ENCODE data around the gene STPG4. TPM values are rescaled to one million over a fixed set of nuclear protein-coding genes. Genes with fewer than 3 reads are reported as not detected.

Gene STPG4
- under 1 TPM in 1 of 2 donors, not detected in 1; 0.29 TPM for total RNA-seq

GRCh38 chr2:47155091-47155876, at the start of gene STPG4:
TSS of gene STPG4 (minus strand) at chr2:47155308. CDS start at chr2:47155251, 57 bp downstream.
- ATAC-seq = peak; percentile 74 to 75
- DNase-seq (ENCODE audit: low spot score) = no peak
- no peaks in the 10 kb centered on the region for H3K9me3 Mint-ChIP-seq
- H3K27me3 Mint-ChIP-seq = no peaks in the 10 kb centered on the region
- H3K4me1 Mint-ChIP-seq (ENCODE audit: low read depth in 2 of 2) = peaks cover 24 to 35% of the 10 kb centered on the region in 2 donors
- H3K4me3 Mint-ChIP-seq = peak within 1 kb of the TSS; percentile 38
- H3K27ac Mint-ChIP-seq = peak within 1 kb of the TSS; percentile 9 to 65
- H3K36me3 Mint-ChIP-seq = peaks cover 19% of the 10 kb centered on the region

- Mint-ChIP-seq H3K36me3 (no peaks in the 10 kb centered on the region), H3K9me3 (no peaks in the 10 kb centered on the region), H3K4me3 (no peak overlapping the region), H3K27me3 (peaks cover 25 to 47% of the 10 kb centered on the region in 2 donors), H3K27ac (no peak overlapping the region), H3K4me1 (ENCODE audit: low read depth in 2 of 2) (no peaks in the 10 kb centered on the region)
- no peak for DNase-seq (ENCODE audit: low spot score)
- ATAC-seq = no peak
These were observed 49.6 kb upstream of the STPG4 start for GRCh38 chr2:47204691-47205090.

- no peaks in the 10 kb centered on the region for H3K4me1 Mint-ChIP-seq (ENCODE audit: low read depth in 2 of 2)
- H3K9me3 Mint-ChIP-seq = no peaks in the 10 kb centered on the region
- no peak overlapping the region for H3K4me3 Mint-ChIP-seq
- no peaks in the 10 kb centered on the region for H3K36me3 Mint-ChIP-seq
- peaks cover 24 to 51% of the 10 kb centered on the region in 2 donors for H3K27me3 Mint-ChIP-seq
- H3K27ac Mint-ChIP-seq = no peak overlapping the region
- DNase-seq (ENCODE audit: low spot score) (no peak), ATAC-seq (no peak)
These were observed 48.9 kb upstream of the STPG4 start for GRCh38 chr2:47203995-47204394.

GRCh38 chr2:47201224-47201623, 46.1 kb upstream of the STPG4 start:
- no peaks in the 10 kb centered on the region for H3K4me1 Mint-ChIP-seq (ENCODE audit: low read depth in 2 of 2)
- H3K27ac Mint-ChIP-seq = no peak overlapping the region
- DNase-seq (ENCODE audit: low spot score) (no peak), ATAC-seq (no peak)
- no peaks in the 10 kb centered on the region for H3K9me3 Mint-ChIP-seq
- peaks cover 18 to 43% of the 10 kb centered on the region in 2 donors for H3K27me3 Mint-ChIP-seq
- no peaks in the 10 kb centered on the region for H3K36me3 Mint-ChIP-seq
- H3K4me3 Mint-ChIP-seq = no peak overlapping the region

- Mint-ChIP-seq H3K9me3 (no peaks in the 10 kb centered on the region), H3K27ac (no peak overlapping the region), H3K27me3 (peaks cover 13 to 40% of the 10 kb centered on the region in 2 donors), H3K4me1 (ENCODE audit: low read depth in 2 of 2) (no peaks in the 10 kb centered on the region), H3K36me3 (no peaks in the 10 kb centered on the region), H3K4me3 (no peak overlapping the region)
- ATAC-seq (no peak), DNase-seq (ENCODE audit: low spot score) (no peak)
These were observed 43.9 kb upstream of the STPG4 start for GRCh38 chr2:47198985-47199451.

- Mint-ChIP-seq H3K27ac (no peak overlapping the region), H3K36me3 (no peaks in the 10 kb centered on the region), H3K4me1 (ENCODE audit: low read depth in 2 of 2) (no peaks in the 10 kb centered on the region), H3K4me3 (no peak overlapping the region), H3K27me3 (peaks cover 10 to 30% of the 10 kb centered on the region in 2 donors), H3K9me3 (no peaks in the 10 kb centered on the region)
- DNase-seq (ENCODE audit: low spot score) = no peak
- no peak for ATAC-seq
These were observed 41.4 kb upstream of the STPG4 start for GRCh38 chr2:47196499-47196898.

GRCh38 chr2:47196046-47196445, 40.9 kb upstream of the STPG4 start:
- Mint-ChIP-seq H3K4me3 (no peak overlapping the region), H3K27ac (no peak overlapping the region), H3K4me1 (ENCODE audit: low read depth in 2 of 2) (no peaks in the 10 kb centered on the region), H3K27me3 (peaks cover 9 to 28% of the 10 kb centered on the region in 2 donors), H3K36me3 (no peaks in the 10 kb centered on the region), H3K9me3 (no peaks in the 10 kb centered on the region)
- no peak for ATAC-seq
- DNase-seq (ENCODE audit: low spot score) = no peak

GRCh38 chr2:47195148-47195547, 40.0 kb upstream of the STPG4 start:
- ATAC-seq = no peak
- no peaks in the 10 kb centered on the region for H3K36me3 Mint-ChIP-seq
- no peaks in the 10 kb centered on the region for H3K4me1 Mint-ChIP-seq (ENCODE audit: low read depth in 2 of 2)

GRCh38 chr2:47194410-47194809, 39.3 kb upstream of the STPG4 start:
- DNase-seq (ENCODE audit: low spot score) = no peak
- Mint-ChIP-seq H3K36me3 (no peaks in the 10 kb centered on the region), H3K4me1 (ENCODE audit: low read depth in 2 of 2) (no peaks in the 10 kb centered on the region), H3K27me3 (peaks cover 9 to 25% of the 10 kb centered on the region in 2 donors), H3K4me3 (no peak overlapping the region), H3K9me3 (no peaks in the 10 kb centered on the region), H3K27ac (peak overlapping the region in 1 of 2 donors; percentile 33)
- no peak for ATAC-seq

More at GRCh38 chr2:47195148-47195547, 40.0 kb upstream of the STPG4 start:
- Mint-ChIP-seq H3K27me3 (peaks cover 9 to 28% of the 10 kb centered on the region in 2 donors), H3K27ac (no peak overlapping the region), H3K9me3 (no peaks in the 10 kb centered on the region), H3K4me3 (no peak overlapping the region)
- no peak for DNase-seq (ENCODE audit: low spot score)

GRCh38 chr2:47193607-47194006, 38.5 kb upstream of the STPG4 start:
- ATAC-seq (no peak), DNase-seq (ENCODE audit: low spot score) (no peak)
- H3K36me3 Mint-ChIP-seq = no peaks in the 10 kb centered on the region
- H3K9me3 Mint-ChIP-seq = no peaks in the 10 kb centered on the region
- peaks cover 9 to 17% of the 10 kb centered on the region in 2 donors for H3K27me3 Mint-ChIP-seq
- no peak overlapping the region for H3K27ac Mint-ChIP-seq
- H3K4me3 Mint-ChIP-seq = no peak overlapping the region
- no peaks in the 10 kb centered on the region for H3K4me1 Mint-ChIP-seq (ENCODE audit: low read depth in 2 of 2)

- Mint-ChIP-seq H3K36me3 (no peaks in the 10 kb centered on the region), H3K27me3 (peaks cover 10 to 21% of the 10 kb centered on the region in 2 donors), H3K4me1 (ENCODE audit: low read depth in 2 of 2) (no peaks in the 10 kb centered on the region), H3K27ac (no peak overlapping the region), H3K9me3 (no peaks in the 10 kb centered on the region), H3K4me3 (no peak overlapping the region)
- no peak for DNase-seq (ENCODE audit: low spot score)
- no peak for ATAC-seq
These were observed 35.2 kb upstream of the STPG4 start for GRCh38 chr2:47190188-47190881.

GRCh38 chr2:47189635-47190034, 34.5 kb upstream of the STPG4 start:
- Mint-ChIP-seq H3K4me1 (ENCODE audit: low read depth in 2 of 2) (no peaks in the 10 kb centered on the region), H3K9me3 (no peaks in the 10 kb centered on the region), H3K4me3 (no peak overlapping the region), H3K27me3 (peaks cover 10 to 22% of the 10 kb centered on the region in 2 donors), H3K36me3 (no peaks in the 10 kb centered on the region), H3K27ac (no peak overlapping the region)
- no peak for DNase-seq (ENCODE audit: low spot score)
- ATAC-seq = no peak

GRCh38 chr2:47187069-47187468, 32.0 kb upstream of the STPG4 start:
- Mint-ChIP-seq H3K4me3 (no peak overlapping the region), H3K27ac (no peak overlapping the region), H3K27me3 (peaks cover 9 to 22% of the 10 kb centered on the region in 2 donors), H3K9me3 (no peaks in the 10 kb centered on the region), H3K36me3 (no peaks in the 10 kb centered on the region), H3K4me1 (ENCODE audit: low read depth in 2 of 2) (no peaks in the 10 kb centered on the region)
- ATAC-seq (no peak), DNase-seq (ENCODE audit: low spot score) (no peak)

- H3K27me3 Mint-ChIP-seq = peaks cover 11 to 25% of the 10 kb centered on the region in 2 donors
- no peak overlapping the region for H3K27ac Mint-ChIP-seq
- ATAC-seq (no peak), DNase-seq (ENCODE audit: low spot score) (no peak)
- peaks cover 0 to under 1% of the 10 kb centered on the region in 2 donors for H3K4me1 Mint-ChIP-seq (ENCODE audit: low read depth in 2 of 2)
- no peak overlapping the region for H3K4me3 Mint-ChIP-seq
- H3K9me3 Mint-ChIP-seq = no peaks in the 10 kb centered on the region
- no peaks in the 10 kb centered on the region for H3K36me3 Mint-ChIP-seq
These were observed 31.2 kb upstream of the STPG4 start for GRCh38 chr2:47186351-47186750.

Measured in natural killer cell treated with Interleukin-12 subunit alpha and Interleukin-12 subunit beta and Interleukin-15 and Interleukin-18, amount 100 ng/mL, for 72 hours (primary cell).